ENCODE data around the gene KATNBL1. TPM values are rescaled to one million over a fixed set of nuclear protein-coding genes. Genes with fewer than 3 reads are reported as not detected.
A peak's percentile ranks its signal among the peaks of the same experiment; 100 is the strongest.

KATNBL1 gene
- total RNA-seq, 1 donor from 2014 or later, result 56.3 TPM

DNA sequence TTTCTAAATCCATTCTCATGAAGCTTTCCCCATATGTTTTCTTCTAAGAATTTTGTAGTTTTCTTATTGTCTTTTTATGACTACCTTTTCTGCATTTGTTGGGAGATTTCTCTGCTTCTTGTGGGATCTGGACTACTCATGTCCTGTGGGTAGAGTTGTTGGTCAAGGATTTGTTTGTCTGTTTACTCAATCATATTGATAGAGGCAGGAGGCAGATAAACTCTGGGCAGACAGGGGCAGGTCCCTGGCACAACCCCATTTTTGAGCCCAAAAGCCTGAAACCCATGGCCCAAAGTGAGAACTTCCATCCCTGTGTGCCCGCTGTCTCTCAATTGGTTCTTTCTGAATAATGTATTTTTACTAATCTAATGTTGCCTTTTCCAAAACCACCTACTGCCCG is 95.7 kb downstream of the KATNBL1 start:
- Mint-ChIP-seq H3K27ac (ENCODE audit: unreplicated experiment) (no peak overlapping the region), H3K27me3 (ENCODE audit: low read depth) (peaks cover 15% of the 10 kb centered on the region), H3K36me3 (ENCODE audit: low read depth) (no peaks in the 10 kb centered on the region), H3K4me3 (no peak overlapping the region), H3K4me1 (no peaks in the 10 kb centered on the region), H3K9me3 (no peaks in the 10 kb centered on the region)
- TF ChIP-seq, protein P1, sequence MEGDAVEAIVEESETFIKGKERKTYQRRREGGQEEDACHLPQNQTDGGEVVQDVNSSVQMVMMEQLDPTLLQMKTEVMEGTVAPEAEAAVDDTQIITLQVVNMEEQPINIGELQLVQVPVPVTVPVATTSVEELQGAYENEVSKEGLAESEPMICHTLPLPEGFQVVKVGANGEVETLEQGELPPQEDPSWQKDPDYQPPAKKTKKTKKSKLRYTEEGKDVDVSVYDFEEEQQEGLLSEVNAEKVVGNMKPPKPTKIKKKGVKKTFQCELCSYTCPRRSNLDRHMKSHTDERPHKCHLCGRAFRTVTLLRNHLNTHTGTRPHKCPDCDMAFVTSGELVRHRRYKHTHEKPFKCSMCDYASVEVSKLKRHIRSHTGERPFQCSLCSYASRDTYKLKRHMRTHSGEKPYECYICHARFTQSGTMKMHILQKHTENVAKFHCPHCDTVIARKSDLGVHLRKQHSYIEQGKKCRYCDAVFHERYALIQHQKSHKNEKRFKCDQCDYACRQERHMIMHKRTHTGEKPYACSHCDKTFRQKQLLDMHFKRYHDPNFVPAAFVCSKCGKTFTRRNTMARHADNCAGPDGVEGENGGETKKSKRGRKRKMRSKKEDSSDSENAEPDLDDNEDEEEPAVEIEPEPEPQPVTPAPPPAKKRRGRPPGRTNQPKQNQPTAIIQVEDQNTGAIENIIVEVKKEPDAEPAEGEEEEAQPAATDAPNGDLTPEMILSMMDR (conservative IDR thresholded peaks at IDR 0.05), result no peak
- DNase-seq (ENCODE audit: low read depth, low spot score), result no peak

DNA sequence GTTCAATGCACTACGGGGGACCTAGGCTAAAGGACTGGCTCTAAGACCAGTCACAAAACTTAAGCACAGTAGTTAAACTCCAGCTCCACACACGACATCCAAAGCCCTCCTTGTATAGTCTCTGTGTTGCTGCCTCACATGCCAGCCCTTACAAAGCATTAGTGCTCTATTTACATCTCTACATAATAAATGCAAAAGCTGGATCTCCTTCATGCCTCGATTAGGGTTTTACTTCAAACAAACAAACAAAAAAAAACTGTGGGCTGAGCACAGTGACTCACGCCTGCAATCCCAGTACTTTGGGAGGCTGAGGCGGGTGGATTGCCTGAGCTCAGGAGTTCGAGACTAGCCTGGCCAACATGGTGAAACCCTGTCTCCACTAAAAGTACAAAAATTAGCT is 98.4 kb downstream of the KATNBL1 start:
- no peaks in the 10 kb centered on the region for H3K4me1 Mint-ChIP-seq
- H3K9me3 Mint-ChIP-seq, result no peaks in the 10 kb centered on the region
- no peak overlapping the region for H3K27ac Mint-ChIP-seq (ENCODE audit: unreplicated experiment)
- TF ChIP-seq, protein P1 (conservative IDR thresholded peaks at IDR 0.05), result no peak
- no peak for DNase-seq (ENCODE audit: low read depth, low spot score)
- peaks cover 11% of the 10 kb centered on the region for H3K27me3 Mint-ChIP-seq (ENCODE audit: low read depth)
- H3K4me3 Mint-ChIP-seq, result no peak overlapping the region
- no peaks in the 10 kb centered on the region for H3K36me3 Mint-ChIP-seq (ENCODE audit: low read depth)

DNA sequence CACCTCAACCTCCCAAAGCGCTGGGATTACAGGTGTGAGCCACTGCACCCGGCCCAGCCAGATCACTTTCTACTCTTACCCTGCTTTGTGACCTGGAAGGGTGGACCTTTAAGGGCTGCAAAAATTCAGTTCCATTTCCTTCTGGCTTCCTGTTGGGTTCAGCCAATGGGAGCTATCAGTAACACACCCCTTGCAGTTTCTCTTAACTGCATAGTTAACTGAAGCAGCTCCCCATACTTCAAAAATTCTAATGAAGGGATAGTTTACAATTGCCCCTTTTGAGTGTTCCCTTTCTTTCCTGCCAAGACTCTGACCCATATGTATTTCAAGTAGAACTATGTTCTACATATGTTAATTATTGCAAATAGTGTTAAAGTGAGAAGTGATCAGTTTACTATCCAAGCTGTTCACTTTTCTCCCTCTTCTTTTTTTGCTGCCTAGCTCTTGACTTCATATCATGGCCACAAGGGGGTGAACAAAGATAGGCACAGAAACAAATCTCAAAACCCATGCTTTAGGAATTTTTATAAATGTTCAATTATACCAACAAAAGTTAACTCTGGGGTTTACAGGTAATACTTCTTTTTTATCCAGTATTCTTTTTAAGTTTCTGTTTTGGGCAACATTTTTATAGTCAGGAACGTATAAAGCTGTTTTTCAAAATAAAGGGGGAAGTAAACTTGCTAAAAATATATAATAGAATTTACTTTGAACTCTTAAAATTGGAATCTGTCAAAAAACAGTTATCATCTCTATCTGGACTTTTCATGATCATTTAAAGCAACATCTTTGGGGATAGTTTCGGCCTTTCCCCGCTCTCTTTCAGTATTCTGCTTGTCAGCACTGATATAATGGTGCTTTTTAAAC is 99.9 kb downstream of the KATNBL1 start:
- H3K36me3 Mint-ChIP-seq (ENCODE audit: low read depth), result no peaks in the 10 kb centered on the region
- H3K4me3 Mint-ChIP-seq, result peak overlapping the region; percentile 0
- no peak for DNase-seq (ENCODE audit: low read depth, low spot score)
- H3K4me1 Mint-ChIP-seq, result no peaks in the 10 kb centered on the region
- H3K9me3 Mint-ChIP-seq, result no peaks in the 10 kb centered on the region
- H3K27ac Mint-ChIP-seq (ENCODE audit: unreplicated experiment), result no peak overlapping the region
- peaks cover 11% of the 10 kb centered on the region for H3K27me3 Mint-ChIP-seq (ENCODE audit: low read depth)
- TF ChIP-seq, protein P1 (conservative IDR thresholded peaks at IDR 0.05), result peak; percentile 81

DNA sequence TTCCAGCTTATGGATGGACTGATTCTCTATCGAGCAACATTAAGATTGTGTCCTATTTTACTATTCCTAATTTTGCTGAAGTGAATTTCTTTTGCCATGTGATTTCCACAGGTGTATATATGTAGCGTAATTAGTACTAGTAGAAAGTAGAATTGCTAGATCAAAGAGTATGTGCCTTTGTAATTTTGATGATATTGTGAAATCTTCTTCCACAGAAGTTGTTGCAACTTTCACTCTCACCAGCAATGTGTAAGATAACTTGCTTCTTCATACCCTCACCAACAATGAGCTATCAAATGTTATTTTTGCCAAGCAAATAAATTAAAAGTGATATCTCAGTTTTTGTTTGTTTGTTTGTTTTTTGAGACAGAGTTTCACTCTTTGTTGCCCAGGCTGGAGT is 102.6 kb downstream of the KATNBL1 start:
- Mint-ChIP-seq H3K27ac (ENCODE audit: unreplicated experiment) (no peak overlapping the region), H3K27me3 (ENCODE audit: low read depth) (peaks cover 4% of the 10 kb centered on the region), H3K36me3 (ENCODE audit: low read depth) (no peaks in the 10 kb centered on the region), H3K9me3 (no peaks in the 10 kb centered on the region), H3K4me1 (peaks cover 8% of the 10 kb centered on the region), H3K4me3 (no peak overlapping the region)
- TF ChIP-seq, protein P1 (conservative IDR thresholded peaks at IDR 0.05), result no peak
- no peak for DNase-seq (ENCODE audit: low read depth, low spot score)

DNA sequence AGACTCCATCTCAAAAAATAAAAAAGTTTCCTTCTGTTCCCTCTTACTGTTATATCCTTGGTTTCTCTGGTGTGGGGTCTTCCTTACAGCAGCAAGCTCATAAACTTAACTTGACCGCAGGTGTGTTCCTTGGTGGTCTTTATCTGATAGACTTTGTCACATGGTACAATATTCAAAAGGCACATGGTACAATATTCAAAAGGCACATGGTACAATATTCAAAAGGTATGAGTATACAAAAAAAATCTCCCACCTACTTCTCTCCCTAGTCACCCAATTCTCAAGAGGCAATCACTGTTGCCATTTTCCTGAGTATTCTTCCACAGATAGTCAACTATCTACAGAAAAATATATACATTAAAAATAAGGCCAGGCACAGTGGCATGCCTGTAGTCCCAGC is 103.5 kb downstream of the KATNBL1 start:
- TF ChIP-seq, protein P1 (conservative IDR thresholded peaks at IDR 0.05), result no peak
- Mint-ChIP-seq H3K27me3 (ENCODE audit: low read depth) (peaks cover 3% of the 10 kb centered on the region), H3K4me1 (peaks cover 17% of the 10 kb centered on the region), H3K4me3 (peak overlapping the region; percentile 6), H3K9me3 (no peaks in the 10 kb centered on the region), H3K36me3 (ENCODE audit: low read depth) (peaks cover 3% of the 10 kb centered on the region), H3K27ac (ENCODE audit: unreplicated experiment) (no peak overlapping the region)
- DNase-seq (ENCODE audit: low read depth, low spot score), result no peak
